NB4 (cell line): Measurements from ENCODE around the gene CFAP20.

Experiments used
- DNase-seq: peaks from one replicate; pipeline ENCODE4 v3.0.0; 2010; ENCODE audit warnings: low read depth
- H3K4me3 ChIP-seq: one replicate; pipeline ENCODE4 v1.5.1; 2011; ENCODE audit warnings: mild to moderate bottlenecking, low read depth, low read length, moderate library complexity
- CTCF ChIP-seq: IDR thresholded peaks from one replicate; pipeline ENCODE4 v1.5.1; 2012; ENCODE audit warnings: low read depth, low read length
- MAX ChIP-seq: IDR thresholded peaks from 2 replicates; pipeline ENCODE4 v1.6.1; 2011; ENCODE audit warnings: low read depth, low read length
- MYC ChIP-seq: IDR thresholded peaks from 2 replicates; pipeline ENCODE4 v1.6.1; 2011; ENCODE audit warnings: low read depth, low read length
- POLR2A ChIP-seq: IDR thresholded peaks from 2 replicates; pipeline ENCODE4 v1.6.1; 2011; ENCODE audit warnings: mild to moderate bottlenecking; ENCODE audit not compliant: insufficient read length; ENCODE audit errors: extremely low read depth

The CFAP20 gene

GRCh38 chr16:58110571-58111301 is 18.4 kb downstream of the CFAP20 start:
- no peak for TF ChIP-seq MYC
- no peak for TF ChIP-seq CTCF
- no peak for TF ChIP-seq MAX
- TF ChIP-seq POLR2A = no peak
- H3K4me3 ChIP-seq = no peak overlapping the region

GRCh38 chr16:58109881-58110280 is 19.3 kb downstream of the CFAP20 start:
- TF ChIP-seq CTCF (no peak), MYC (no peak), POLR2A (no peak), MAX (no peak)
- DNase-seq = no peak
- H3K4me3 ChIP-seq = no peak overlapping the region

More at GRCh38 chr16:58110571-58111301, 18.4 kb downstream of the CFAP20 start:
- DNase-seq = no peak

GRCh38 chr16:58109330-58109729 is 19.9 kb downstream of the CFAP20 start:
- no peak for DNase-seq
- TF ChIP-seq MAX (no peak), POLR2A (no peak), MYC (no peak), CTCF (no peak)
- H3K4me3 ChIP-seq = no peak overlapping the region

GRCh38 chr16:58107709-58108108 is 21.5 kb downstream of the CFAP20 start:
- no peak overlapping the region for H3K4me3 ChIP-seq
- no peak for TF ChIP-seq MYC
- DNase-seq = no peak

GRCh38 chr16:58107228-58107627 is 22.0 kb downstream of the CFAP20 start:
- TF ChIP-seq MYC (no peak), MAX (no peak), CTCF (no peak), POLR2A (no peak)
- no peak for DNase-seq
- H3K4me3 ChIP-seq = no peak overlapping the region

- no peak overlapping the region for H3K4me3 ChIP-seq
- peak; percentile 43 for DNase-seq
- TF ChIP-seq MAX = no peak
- no peak for TF ChIP-seq MYC
- TF ChIP-seq POLR2A = no peak
- no peak for TF ChIP-seq CTCF
Measured at GRCh38 chr16:58105631-58106030, 23.6 kb downstream of the CFAP20 start.
